Heart right ventricle (tissue), 16 donors: ENCODE data around the gene PON1. TPM values are rescaled to one million over a fixed set of nuclear protein-coding genes. Genes with fewer than 3 reads are reported as not detected.

Source experiments
- ATAC-seq, 8 donors: fragments of 200-7000 bp; cut with Tn5 transposase; one replicate each; pipeline ENCODE4 v1.9.1; 2020; ENCODE audit warnings: mild to moderate bottlenecking in 8 of 8, moderate library complexity in 8 of 8, moderate number of reproducible peaks in 1 of 8
- DNase-seq, 2 donors: peaks; one replicate each; pipeline ENCODE4 v3.0.0-alpha.2; 2020
- H3K27ac ChIP-seq, 10 donors: fragments of 200-600 bp; sonication (generic) in 2 of 10; one replicate each; pipeline versions ENCODE4 v1.5.0 to v1.8.0; 2020 to 2022; ENCODE audit warnings: mild to moderate bottlenecking in 3 of 10
- H3K27me3 ChIP-seq, 7 donors: fragments of 200-600 bp; one replicate each; pipeline ENCODE4 v1.8.0; 2021 to 2022; ENCODE audit warnings: mild to moderate bottlenecking in 2 of 7
- H3K36me3 ChIP-seq, 9 donors: fragments of 200-600 bp; sonication (generic) in 1 of 9; one replicate each; pipeline versions ENCODE4 v1.5.0 to v1.8.0; 2020 to 2022; ENCODE audit warnings: mild to moderate bottlenecking in 2 of 9
- H3K4me1 ChIP-seq, 9 donors: fragments of 200-600 bp; sonication (generic) in 1 of 9; one replicate each; pipeline versions ENCODE4 v1.5.0 to v1.8.0; 2020 to 2022; ENCODE audit warnings: mild to moderate bottlenecking in 4 of 9
- H3K4me3 ChIP-seq, 10 donors: fragments of 200-600 bp; sonication (generic) in 2 of 10; one replicate each; pipeline versions ENCODE4 v1.5.0 to v1.8.0; 2020 to 2022; ENCODE audit warnings: mild to moderate bottlenecking in 7 of 10, moderate library complexity in 2 of 10
- H3K9me3 ChIP-seq, 11 donors: fragments of 200-600 bp in 10 of 11; sonication (generic) in 2 of 11; one replicate each; pipeline versions ENCODE4 v1.5.0 to v1.8.0; 2013 to 2022; ENCODE audit warnings: mild to moderate bottlenecking in 2 of 11, control low read depth in 1 of 11, moderate library complexity in 1 of 11
- WGBS, 2 donors: extraction: QIAGEN DNeasy Blood & Tissue Kit; methylation state at CpG; one replicate each; pipeline ENCODE4 v1.1.7; 2013; ENCODE audit warnings: inconsistent platforms in 1 of 2; 5-methylcytosine and 5-hydroxymethylcytosine counted together
- intact Hi-C, 10 donors: fragments of 100-400 bp; cut with DNase I; formaldehyde crosslinking; loops; one replicate each; pipeline versions ENCODE4 v1.11.1 to v1.14.2; 2022
- polyA plus RNA-seq, 2 donors: library from polyadenylated mRNA; stranded (reverse); fragments of 200-250 nt; gene quantifications; one replicate each; pipeline ENCODE4 v1.2.3, GENCODE V29; 2013
- total RNA-seq, 10 donors: library from RNA; stranded (reverse); fragmentation: NEBNext Ultra II Directional in 3 of 10; extraction: Animal tissue kit (Norgen Biotek cat#: 25700) in 3 of 10; gene quantifications; one replicate each; pipeline versions ENCODE4 v1.2.1 to v1.2.4, GENCODE V29; 2021 to 2023
- TF ChIP-seq, protein P1 (sequence below), 9 donors: fragments of 200-600 bp; sonication (generic) in 2 of 9; IDR thresholded peaks; one replicate each; pipeline versions ENCODE4 v1.5.0 to v1.8.0; 2021 to 2022; ENCODE audit warnings: antibody characterized with exemption in 9 of 9, mild to moderate bottlenecking in 5 of 9, moderate library complexity in 1 of 9
- donor health status: Arrhythmogenic right ventricular cardiomyopathy.
- donor health status: ischemic (EF 13 %, LVEDD 7.1; RV severe dilation, severe dysfunction).
- donor health status: healthy with polysubstance abuse.
- donor health status: DM: no; HTN: yes; CAD: no.
- donor health status: DM: no; HTN: no; CAD: no.
- donor health status: ischemic (EF 25% LVEDD 6.9; RV normal size, moderate dysfunction).
- donor health status: ischemic (EF 25% LVEDD 5.7; RV mildly dilated, moderate dysfunction).
- donor health status: healthy.
- donor health status: DM: yes; HTN: yes; CAD: no.
- donor health status: Ischemic cardiomyopathy.
- donor health status: ischemic (EF 35%, LVEDD 5.7; RV mildly dilated, moderate dysfunction).
- donor health status: nonischemic (EF 11% LVEDD 7.7; RV severe dilation, severe dysfunction).
- donor health status: DM: yes; HTN: yes; CAD: no.
- donor health status: PGD.
- donor health status: ischemic (EF 29% LVEDD 5.4; RV normal size, mild dysfunction).
- donor health status: nonischemic (EF 23%, LVEDD 6.1; RV moderate dilation, normal function).

PON1 gene
- total and polyA plus RNA-seq, 12 donors: 0.07 to 0.09 TPM; not detected in 10

DNA sequence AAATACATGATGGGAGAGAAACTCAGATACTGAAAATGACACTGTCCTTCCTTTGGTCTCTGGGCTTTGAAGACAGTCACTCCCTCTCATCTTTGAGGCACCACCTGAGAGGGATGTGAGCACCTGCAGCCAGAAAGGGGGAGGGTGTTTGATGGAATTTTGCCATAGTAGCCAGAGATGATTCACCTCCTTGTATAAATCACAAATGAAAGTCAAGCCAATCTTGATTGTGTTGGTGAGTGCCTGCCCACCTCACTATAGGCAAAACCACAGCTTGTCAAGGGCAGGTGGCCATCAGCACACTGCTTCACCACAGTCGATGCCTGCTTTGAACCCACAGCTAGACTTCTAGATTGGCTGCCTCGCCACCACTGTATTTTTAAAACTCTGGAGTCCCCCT lies 48.2 kb downstream of the PON1 start:
- intact Hi-C loops: no loop called here
- WGBS, 2 donors: 88% methylated on average over 2 of the region's 2 CpGs
- Histone ChIP-seq H3K9me3 (no peaks in the 10 kb centered on the region), H3K36me3 (peaks cover 0 to 12% (median 0%) of the 10 kb centered on the region in 9 donors), H3K4me1 (no peaks in the 10 kb centered on the region), H3K27me3 (no peaks in the 10 kb centered on the region), H3K27ac (no peak overlapping the region), H3K4me3 (no peak overlapping the region)
- ATAC-seq: no peak
- TF ChIP-seq, protein P1, sequence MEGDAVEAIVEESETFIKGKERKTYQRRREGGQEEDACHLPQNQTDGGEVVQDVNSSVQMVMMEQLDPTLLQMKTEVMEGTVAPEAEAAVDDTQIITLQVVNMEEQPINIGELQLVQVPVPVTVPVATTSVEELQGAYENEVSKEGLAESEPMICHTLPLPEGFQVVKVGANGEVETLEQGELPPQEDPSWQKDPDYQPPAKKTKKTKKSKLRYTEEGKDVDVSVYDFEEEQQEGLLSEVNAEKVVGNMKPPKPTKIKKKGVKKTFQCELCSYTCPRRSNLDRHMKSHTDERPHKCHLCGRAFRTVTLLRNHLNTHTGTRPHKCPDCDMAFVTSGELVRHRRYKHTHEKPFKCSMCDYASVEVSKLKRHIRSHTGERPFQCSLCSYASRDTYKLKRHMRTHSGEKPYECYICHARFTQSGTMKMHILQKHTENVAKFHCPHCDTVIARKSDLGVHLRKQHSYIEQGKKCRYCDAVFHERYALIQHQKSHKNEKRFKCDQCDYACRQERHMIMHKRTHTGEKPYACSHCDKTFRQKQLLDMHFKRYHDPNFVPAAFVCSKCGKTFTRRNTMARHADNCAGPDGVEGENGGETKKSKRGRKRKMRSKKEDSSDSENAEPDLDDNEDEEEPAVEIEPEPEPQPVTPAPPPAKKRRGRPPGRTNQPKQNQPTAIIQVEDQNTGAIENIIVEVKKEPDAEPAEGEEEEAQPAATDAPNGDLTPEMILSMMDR (IDR thresholded peaks at IDR 0.05): no peak
- DNase-seq: no peak

DNA sequence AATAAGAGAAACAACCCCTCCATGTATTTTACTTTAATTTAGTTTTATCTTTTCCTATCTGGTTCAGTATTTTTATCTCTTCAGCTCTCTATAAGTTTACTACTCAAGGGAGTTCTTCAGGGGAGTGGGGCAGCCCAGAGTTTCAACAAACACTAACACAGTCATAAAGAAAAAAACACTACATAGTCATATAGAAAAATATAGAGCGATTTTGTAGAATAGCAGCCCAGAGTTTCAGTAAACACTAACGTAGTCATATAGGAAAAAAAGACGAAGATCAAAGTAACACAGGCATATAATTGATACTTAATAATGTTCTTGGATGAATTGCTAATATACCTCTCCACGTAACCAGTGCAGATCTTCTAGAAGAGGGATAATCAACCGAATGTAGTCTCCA lies 54.7 kb downstream of the PON1 start:
- no peak overlapping the region for H3K4me3 ChIP-seq
- H3K27ac ChIP-seq: no peak overlapping the region
- peaks cover 0 to 12% (median 0%) of the 10 kb centered on the region in 9 donors for H3K36me3 ChIP-seq
- H3K4me1 ChIP-seq: no peaks in the 10 kb centered on the region
- TF ChIP-seq, protein P1 (IDR thresholded peaks at IDR 0.05): no peak
- ATAC-seq (no peak), DNase-seq (no peak)
- H3K9me3 ChIP-seq: no peaks in the 10 kb centered on the region
- no peaks in the 10 kb centered on the region for H3K27me3 ChIP-seq
- WGBS, 2 donors: 90 to 96% methylated on average over 5 of the region's 5 CpGs
- intact Hi-C loops: no loop called here

DNA sequence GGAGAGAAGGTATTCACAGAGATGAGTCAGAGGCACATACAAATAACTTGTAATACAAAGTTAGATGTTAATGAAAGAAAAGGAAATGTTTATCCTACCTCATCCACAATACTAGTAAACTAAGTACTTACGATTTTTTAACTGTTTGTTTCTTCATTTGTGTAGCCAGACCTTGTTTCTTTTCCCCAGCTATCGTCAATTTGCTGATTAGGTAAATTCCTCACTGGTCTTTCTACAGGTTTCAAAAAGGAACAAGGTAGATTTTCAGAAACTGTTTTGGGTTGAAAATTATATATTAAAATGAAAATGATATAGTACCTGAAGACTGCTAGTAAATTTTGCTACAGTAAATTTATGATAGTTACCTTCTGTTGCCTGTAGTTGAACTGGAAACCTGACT lies 56.6 kb downstream of the PON1 start:
- Histone ChIP-seq H3K9me3 (no peaks in the 10 kb centered on the region), H3K4me3 (no peak overlapping the region), H3K27ac (no peak overlapping the region), H3K27me3 (no peaks in the 10 kb centered on the region), H3K36me3 (peaks cover 0 to 10% (median 0%) of the 10 kb centered on the region in 9 donors), H3K4me1 (no peaks in the 10 kb centered on the region)
- TF ChIP-seq, protein P1 (IDR thresholded peaks at IDR 0.05): no peak
- 86 to 95% methylated on average over 2 of the region's 2 CpGs for WGBS, 2 donors
- intact Hi-C loops: no loop called here
- ATAC-seq (no peak), DNase-seq (no peak)

- no peak for ATAC-seq
- TF ChIP-seq, protein P1 (IDR thresholded peaks at IDR 0.05): no peak
- H3K4me3 ChIP-seq: no peak overlapping the region
- no peaks in the 10 kb centered on the region for H3K27me3 ChIP-seq
- H3K27ac ChIP-seq: no peak overlapping the region
- WGBS, 2 donors: 92 to 100% methylated on average over 2 of the region's 2 CpGs
- H3K4me1 ChIP-seq: no peaks in the 10 kb centered on the region
- no peak for DNase-seq
- intact Hi-C loops: no loop called here
- peaks cover 0 to 10% (median 0%) of the 10 kb centered on the region in 9 donors for H3K36me3 ChIP-seq
- no peaks in the 10 kb centered on the region for H3K9me3 ChIP-seq
These were observed 58.7 kb downstream of the PON1 start for GRCh38 chr7:95265634-95266033.
